Hippocampal formation (tissue), 2 donors: ENCODE results near the gene SYTL2.
A peak's percentile ranks its signal among the peaks of the same experiment; 100 is the strongest.

ENCODE experiments used
- DNase-seq, 2 donors: peaks; one replicate each; lab custom pipeline; 2025; lab: John Stamatoyannopoulos, UW

Gene SYTL2

GRCh38 chr11:85826116-85826855, 15.3 kb upstream of the SYTL2 start:
- peak in 1 of 2 donors; percentile 16 for DNase-seq

DNA sequence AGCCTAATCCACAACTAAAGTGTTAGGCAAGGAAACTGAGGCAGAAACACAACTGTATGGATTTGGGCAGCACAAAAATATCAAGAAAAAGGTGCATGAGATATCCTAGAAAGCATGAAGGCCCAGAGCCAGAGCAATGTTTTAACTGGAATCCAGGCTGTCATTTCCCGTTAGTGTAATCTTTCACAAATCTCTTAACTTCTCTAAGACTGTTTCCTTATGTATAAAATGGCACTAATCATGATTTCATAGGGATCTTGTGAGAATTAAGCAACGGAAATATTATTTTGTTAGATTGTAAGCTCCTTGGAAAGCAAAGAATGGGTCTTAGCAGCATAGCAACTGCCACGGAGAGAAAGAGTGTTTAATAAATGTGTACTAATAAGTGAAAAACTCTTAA, 14.7 kb upstream of the SYTL2 start:
- DNase-seq = no peak

DNA sequence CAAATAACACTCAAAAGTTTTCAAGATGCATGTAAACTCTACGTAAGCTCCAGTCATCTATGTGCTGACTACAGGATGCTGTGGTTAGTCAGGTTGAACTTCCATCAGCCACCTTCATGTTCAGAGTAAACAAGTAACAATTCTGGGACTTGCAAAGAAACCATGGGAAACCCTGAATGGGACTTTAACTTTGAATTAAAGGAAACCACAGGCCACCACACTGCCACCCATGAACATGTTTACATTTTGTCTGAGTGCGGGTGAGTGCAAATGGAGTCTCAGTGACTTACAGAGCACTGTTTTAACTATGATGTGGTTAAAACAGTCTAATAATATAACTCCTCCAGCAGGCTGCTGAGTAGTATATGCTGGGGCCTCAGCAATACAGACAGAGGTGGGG, 12.9 kb upstream of the SYTL2 start:
- no peak for DNase-seq

- no peak for DNase-seq
Observed at GRCh38 chr11:85822814-85823213, 11.9 kb upstream of the SYTL2 start.

DNA sequence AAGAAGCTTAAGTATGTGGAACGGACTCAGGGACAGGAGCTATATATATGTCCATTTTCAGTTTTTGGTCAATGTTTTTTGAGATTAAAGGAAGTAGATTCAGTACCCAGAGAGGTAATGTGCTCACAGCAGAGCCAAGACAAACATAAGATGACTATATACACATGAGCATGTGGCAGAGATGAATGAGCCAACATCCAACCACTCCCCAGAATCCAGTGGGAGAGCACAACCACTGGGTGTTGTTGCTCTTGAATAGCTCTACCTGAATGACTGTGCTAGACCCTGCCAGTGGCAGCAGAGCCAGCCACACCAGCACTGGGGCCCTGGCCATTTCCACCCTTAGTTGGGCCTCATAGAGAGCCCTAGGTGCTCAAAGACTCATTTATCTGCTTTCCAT, 10.7 kb upstream of the SYTL2 start:
- DNase-seq = no peak

DNA sequence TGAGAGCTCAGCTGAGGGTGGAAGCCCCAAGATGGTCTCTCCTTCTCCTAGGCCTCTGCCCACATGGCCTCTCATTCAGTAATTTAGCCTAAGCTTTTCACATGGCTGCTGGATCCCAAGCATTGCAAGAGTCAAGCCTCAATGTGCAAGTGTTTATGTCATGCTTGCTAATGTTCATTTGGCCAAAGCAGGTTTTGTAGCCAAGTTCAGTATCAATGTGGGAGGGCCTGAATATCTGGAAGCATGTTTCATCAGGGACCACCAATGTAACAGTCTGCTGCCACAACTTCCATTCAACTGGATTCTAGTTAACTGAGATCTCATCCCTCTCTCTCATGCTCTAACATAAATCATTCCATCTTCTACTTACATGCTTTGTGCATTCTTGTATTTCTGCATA, 8.5 kb upstream of the SYTL2 start:
- DNase-seq = no peak

DNA sequence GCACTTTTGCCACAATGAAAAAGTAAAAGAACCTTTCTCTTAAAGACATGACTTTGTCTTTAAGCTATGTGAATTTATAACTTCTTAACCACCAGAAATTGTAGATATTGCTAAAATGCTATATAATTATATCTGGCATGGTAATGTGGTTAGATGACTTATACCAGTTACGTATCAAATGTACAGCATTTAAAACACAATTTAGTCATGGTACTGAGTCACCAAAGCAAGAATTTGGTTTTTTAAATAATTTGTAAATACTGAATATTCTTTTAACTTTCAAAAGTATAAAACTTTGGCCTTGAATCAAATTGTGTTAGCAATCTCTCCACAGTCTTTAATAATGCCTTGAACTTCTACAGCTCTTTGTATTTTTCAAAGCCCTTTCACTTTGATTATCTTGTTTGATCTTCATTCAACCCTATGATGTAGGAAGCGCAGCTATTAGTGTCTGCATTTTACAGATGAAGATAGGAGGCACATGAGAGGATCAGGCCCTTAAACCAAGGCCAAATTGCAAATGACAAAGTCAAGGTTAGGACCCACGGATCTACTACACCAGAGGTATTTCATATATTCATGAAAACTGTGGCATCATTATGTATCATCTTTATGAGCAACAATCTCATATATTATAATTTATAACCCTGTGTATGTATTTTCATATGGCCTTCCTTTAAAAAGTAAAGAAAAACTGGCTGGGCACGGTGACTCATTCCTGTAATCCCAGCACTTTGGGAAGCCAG, 4.4 kb upstream of the SYTL2 start:
- no peak for DNase-seq

- DNase-seq = no peak
Observed at GRCh38 chr11:85813721-85814120, 2.8 kb upstream of the SYTL2 start.

DNA sequence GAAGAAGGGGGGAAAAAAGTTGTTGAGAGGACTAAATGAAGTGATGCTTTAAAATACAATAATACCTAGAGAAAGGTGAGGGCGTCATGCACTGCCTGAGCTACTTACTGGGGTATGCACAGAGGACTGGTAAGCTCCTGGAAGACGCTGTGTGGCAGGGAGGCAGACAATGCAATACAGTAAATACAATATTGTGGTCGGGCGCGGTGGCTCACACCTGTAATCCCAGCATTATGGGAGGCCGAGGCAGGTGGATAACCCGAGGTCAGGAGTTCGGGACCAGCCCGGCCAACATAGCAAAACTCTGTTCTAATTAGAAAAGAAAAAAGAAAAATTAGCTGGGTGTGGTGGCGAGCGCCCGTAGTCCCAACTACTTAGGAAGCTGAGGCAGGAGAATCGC, 683 bp upstream of the SYTL2 start:
- DNase-seq = no peak

DNA sequence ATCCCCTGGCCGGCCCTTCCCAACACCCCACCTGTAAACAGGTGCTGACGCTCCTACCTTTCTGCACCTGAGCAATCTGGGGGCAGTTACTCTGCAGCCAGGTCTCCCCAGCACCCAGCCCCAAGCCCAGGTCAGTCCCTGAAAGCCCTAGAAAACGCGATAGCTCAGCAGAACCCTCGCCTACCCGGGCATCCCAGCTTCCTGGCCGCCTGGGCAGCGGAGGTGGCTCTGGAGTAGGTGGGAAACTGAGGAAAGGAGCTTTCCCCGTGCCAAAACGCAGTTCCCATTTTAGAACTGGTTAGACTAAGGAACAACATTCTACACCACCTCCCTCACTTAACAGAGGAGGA, 445 bp downstream of the SYTL2 start:
- no peak for DNase-seq

GRCh38 chr11:85809863-85810262, 1.1 kb downstream of the SYTL2 start:
- peak in 1 of 2 donors; percentile 32 for DNase-seq

GRCh38 chr11:85809191-85809590, 1.8 kb downstream of the SYTL2 start:
- DNase-seq = no peak

DNA sequence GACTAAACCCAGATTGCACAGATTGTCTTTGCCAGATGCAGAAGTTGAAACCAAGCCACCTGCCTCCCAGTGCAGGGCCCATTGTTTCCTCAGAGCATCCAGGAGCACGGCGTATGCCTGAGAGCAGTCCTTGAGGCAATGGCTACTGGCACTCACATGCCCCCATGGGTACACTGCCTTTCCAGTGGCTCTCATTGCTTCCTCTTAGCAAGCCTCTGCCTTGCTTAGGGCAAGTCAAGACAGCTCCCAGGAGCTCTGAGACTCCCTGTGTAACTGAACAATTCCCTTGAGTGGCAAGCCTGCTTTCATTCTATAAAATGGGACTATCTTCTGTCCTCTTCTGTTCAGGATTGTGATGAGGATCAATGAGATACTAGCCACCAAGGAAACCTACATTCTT, 4.1 kb downstream of the SYTL2 start:
- no peak for DNase-seq

GRCh38 chr11:85806016-85806415, 4.9 kb downstream of the SYTL2 start:
- no peak for DNase-seq

- DNase-seq = no peak
Observed at GRCh38 chr11:85805387-85805786, 5.6 kb downstream of the SYTL2 start.

GRCh38 chr11:85803920-85804319, 7.0 kb downstream of the SYTL2 start:
- no peak for DNase-seq

DNA sequence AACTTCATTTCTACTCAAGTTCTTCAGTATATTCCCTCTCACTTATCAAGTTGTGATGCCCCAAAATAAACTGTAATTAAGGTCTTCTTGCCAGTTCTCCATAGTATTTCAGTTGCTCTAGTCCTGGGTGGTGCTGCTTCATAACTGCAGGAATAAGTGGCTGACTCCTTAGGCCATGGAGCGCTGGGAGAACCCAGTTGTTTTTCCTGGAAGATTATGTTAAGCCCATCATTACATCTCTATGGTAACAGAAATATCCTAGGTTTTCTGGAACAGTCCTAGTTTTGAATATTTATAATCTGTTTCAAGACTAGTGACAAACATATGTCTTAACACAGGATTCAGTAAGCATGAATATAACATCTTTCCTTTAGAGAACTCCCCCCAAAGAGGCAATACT, 7.6 kb downstream of the SYTL2 start:
- no peak for DNase-seq

GRCh38 chr11:85801527-85801926, 9.4 kb downstream of the SYTL2 start:
- no peak for DNase-seq

DNA sequence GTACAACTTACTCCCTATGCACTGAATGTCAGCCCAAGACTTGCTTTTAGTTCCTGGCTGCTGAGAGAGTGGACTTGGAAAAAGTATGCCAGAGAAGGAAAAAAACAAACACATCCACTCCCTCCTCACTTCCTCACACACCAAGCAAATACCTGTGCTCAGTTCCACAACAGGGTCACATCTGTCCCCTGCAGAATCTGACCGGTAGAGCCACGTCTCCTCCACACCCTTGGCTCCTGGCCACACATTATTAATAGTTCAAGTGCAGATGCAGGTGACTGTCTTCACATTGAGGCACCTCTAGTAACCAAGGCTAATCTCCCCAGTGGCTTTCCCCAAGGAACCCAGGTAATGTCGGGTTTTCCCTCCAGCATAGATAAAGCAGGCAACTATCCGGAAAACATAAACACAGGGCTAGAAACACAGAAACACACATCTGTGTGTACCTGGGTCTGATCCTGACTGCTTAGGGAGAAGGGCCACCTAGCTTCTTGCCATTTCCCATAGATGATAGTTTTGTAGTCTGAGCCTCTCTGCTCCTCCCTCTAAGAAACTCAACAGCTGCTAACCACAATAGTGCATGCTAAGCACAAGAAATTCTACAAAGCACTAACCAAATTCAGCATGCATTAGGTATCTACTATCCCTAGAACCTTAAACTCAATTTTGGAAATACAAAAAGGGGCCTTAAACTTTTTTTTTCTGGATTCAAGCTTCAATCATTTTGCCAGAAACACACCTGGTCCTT, 10.2 kb downstream of the SYTL2 start:
- no peak for DNase-seq

DNA sequence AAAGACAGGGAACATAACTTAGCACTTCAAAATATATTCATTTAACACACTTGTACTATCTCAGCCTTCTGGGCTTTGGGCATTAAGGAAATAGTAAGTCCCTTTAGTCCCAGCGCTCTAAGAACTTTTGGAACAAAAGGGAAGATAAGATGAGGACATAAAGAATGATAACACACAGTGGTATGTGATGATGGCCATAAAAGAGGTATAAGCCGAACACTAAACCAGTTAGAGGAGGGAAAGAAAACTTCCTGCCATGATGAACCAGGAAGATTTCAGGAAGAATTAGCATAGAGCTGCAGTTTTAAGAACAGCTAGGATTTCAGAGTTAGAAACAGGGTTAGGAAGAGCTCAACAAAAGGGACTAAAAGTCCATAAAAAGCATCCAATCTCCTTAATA, 11.8 kb downstream of the SYTL2 start:
- DNase-seq = no peak

- no peak for DNase-seq
Observed at GRCh38 chr11:85798361-85798760, 12.6 kb downstream of the SYTL2 start.

DNA sequence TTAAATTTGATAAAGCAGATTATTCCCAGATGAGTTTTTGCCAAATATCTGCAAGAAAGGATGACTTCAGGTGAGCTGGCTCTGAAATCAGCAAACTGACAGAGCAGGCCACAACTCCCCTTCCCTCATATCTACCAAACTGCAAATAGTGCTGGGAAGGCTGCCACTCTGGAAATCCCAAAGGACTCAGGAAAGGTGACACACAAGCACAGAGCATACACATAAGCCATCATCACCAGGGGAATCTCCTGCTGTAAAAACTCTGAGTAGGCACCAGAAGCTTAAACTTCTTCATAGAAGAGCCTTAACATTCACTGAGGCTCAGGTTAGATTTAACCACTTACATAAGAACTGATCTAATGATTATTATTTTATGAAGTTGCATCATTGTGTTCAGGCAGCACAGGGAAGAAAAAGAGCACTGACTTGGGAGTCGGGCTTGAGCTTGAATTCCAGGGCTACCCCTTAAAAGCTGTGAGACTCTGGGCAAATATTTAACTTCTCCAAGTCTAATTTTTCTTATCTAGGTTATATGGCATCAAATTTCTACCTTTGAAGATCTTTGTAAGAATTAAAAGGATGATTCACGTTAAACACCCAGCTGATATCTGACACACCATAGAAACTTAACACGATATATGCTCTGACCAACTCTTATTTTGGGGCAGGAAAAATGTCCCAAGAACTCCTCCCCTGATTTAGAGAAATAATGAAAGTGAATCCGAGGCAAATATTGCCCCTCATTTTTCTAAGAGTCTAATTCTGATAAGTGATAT, 15.0 kb downstream of the SYTL2 start:
- no peak for DNase-seq
